T-helper 1 cell treated with Interleukin-12 subunit alpha and Interleukin-12 subunit beta and Interleukin-4 antibody, amounts not matched to agents 30 ng/mL and 1 ng/mL, for 36 hours (primary cell): Measurements from ENCODE around the gene HTRA3. TPM values are rescaled to one million over a fixed set of nuclear protein-coding genes. Genes with fewer than 3 reads are reported as not detected.

Source experiments
- intact Hi-C: fragments of 100-400 bp; cut with micrococcal nuclease; formaldehyde crosslinking; loops from one replicate; pipeline ENCODE4 v1.15.1; 2024
- total RNA-seq: library from RNA; stranded (reverse); gene quantifications from 2 replicates; pipeline ENCODE4 v1.2.3, GENCODE V29; 2022

HTRA3 gene
- not detected in 2 replicates for total RNA-seq

GRCh38 chr4:8269535-8270417 lies at the start of gene HTRA3:
HTRA3 (plus strand) TSS chr4:8269754; CDS start chr4:8269969, 215 bp downstream.
- intact Hi-C loops = no loop called here

GRCh38 chr4:8220661-8221450 lies 48.7 kb upstream of the HTRA3 start:
- intact Hi-C loops = loop anchor here (2.0 kb wide), 1 partner anchor 20 kb away; no protein-coding TSS in a partner anchor

- intact Hi-C loops = loop anchor here (2.0 kb wide), 1 partner anchor 21 kb away; no protein-coding TSS in a partner anchor
Observed at GRCh38 chr4:8221476-8221875, 48.1 kb upstream of the HTRA3 start.

- intact Hi-C loops = loop anchor here (2.0 kb wide), 1 partner anchor 21 kb away; no protein-coding TSS in a partner anchor
Observed at GRCh38 chr4:8221985-8222384, 47.6 kb upstream of the HTRA3 start.

- intact Hi-C loops = no loop called here
Observed at GRCh38 chr4:8222609-8223388, 46.8 kb upstream of the HTRA3 start.

GRCh38 chr4:8224267-8224974 lies 45.1 kb upstream of the HTRA3 start:
- intact Hi-C loops = no loop called here

GRCh38 chr4:8224975-8225625 lies 44.5 kb upstream of the HTRA3 start:
- intact Hi-C loops = no loop called here

- intact Hi-C loops = no loop called here
Observed at GRCh38 chr4:8225706-8226443, 43.7 kb upstream of the HTRA3 start.

- intact Hi-C loops = no loop called here
Observed at GRCh38 chr4:8227201-8227770, 42.3 kb upstream of the HTRA3 start.

- intact Hi-C loops = loop anchor here (2.0 kb wide), 2 partner anchors 27 to 69 kb away; partner anchors contain the start of gene ABLIM2
Observed at GRCh38 chr4:8227771-8228318, 41.7 kb upstream of the HTRA3 start.

GRCh38 chr4:8228319-8229250 lies 41.0 kb upstream of the HTRA3 start:
- intact Hi-C loops = loop anchor here (2.0 kb wide), 2 partner anchors 28 to 70 kb away; partner anchors contain the start of gene ABLIM2

GRCh38 chr4:8229331-8229975 lies 40.1 kb upstream of the HTRA3 start:
- intact Hi-C loops = loop anchor here (2.0 kb wide), 2 partner anchors 29 to 71 kb away; partner anchors contain the start of gene ABLIM2

GRCh38 chr4:8230033-8230432 lies 39.5 kb upstream of the HTRA3 start:
- intact Hi-C loops = no loop called here

GRCh38 chr4:8230891-8231290 lies 38.7 kb upstream of the HTRA3 start:
- intact Hi-C loops = no loop called here

- intact Hi-C loops = no loop called here
Observed at GRCh38 chr4:8231551-8232049, 38.0 kb upstream of the HTRA3 start.

- intact Hi-C loops = no loop called here
Observed at GRCh38 chr4:8232748-8233147, 36.8 kb upstream of the HTRA3 start.
